HepG2 (cell line): ENCODE results near the gene B3GNT9. TPM values are rescaled to one million over a fixed set of nuclear protein-coding genes. Genes with fewer than 3 reads are reported as not detected.

Experiments
- MED1 ChIP-seq: sonication (generic); formaldehyde crosslinking; IDR thresholded peaks from 2 replicates; pipeline ENCODE4 v1.4.0; 2020; ENCODE audit warnings: missing genetic modification reagents
- MEF2D ChIP-seq: sonication (generic); formaldehyde crosslinking; IDR thresholded peaks from 2 replicates; pipeline ENCODE4 v1.5.1; 2020; ENCODE audit warnings: mild to moderate bottlenecking, missing genetic modification reagents
- MNT ChIP-seq: fragments of 450-650 bp; IDR thresholded peaks from 2 replicates; pipeline ENCODE4 v1.6.1; 2016
- ZBTB40 ChIP-seq, 2 experiments: fragments of 450-650 bp in 1 of 2; sonication (generic) in 1 of 2; formaldehyde crosslinking in 1 of 2; IDR thresholded peaks; 2 replicates each; pipeline versions ENCODE4 v1.6.1 to v1.8.0; 2016 to 2022; ENCODE audit warnings: antibody characterized with exemption in 1 of 2, mild to moderate bottlenecking in 1 of 2, missing genetic modification reagents in 1 of 2
- ZNF142 ChIP-seq: sonication (generic); formaldehyde crosslinking; IDR thresholded peaks from 2 replicates; pipeline ENCODE4 v1.4.0; 2020; ENCODE audit warnings: missing genetic modification reagents
- polyA plus RNA-seq, 8 experiments: library from polyadenylated mRNA; depleted of rRNA in 3 of 8; stranded (reverse) in 7 of 8; unstranded in 1 of 8; fragments of >200 nt; fragmentation: Illumina TruSeq in 4 of 8; extraction: Trizol in 4 of 8; gene quantifications; 2 replicates each; pipeline versions ENCODE4 v1.2.1 to v1.2.3, GENCODE V29; 2011 to 2016; ENCODE audit warnings: low read depth in 4 of 8, missing spikeins in 1 of 8, mixed read lengths in 1 of 8; ENCODE audit not compliant: insufficient read depth in 1 of 8
- total RNA-seq, 5 experiments: library from RNA; depleted of rRNA; stranded (reverse); fragments of >200 nt; fragmentation: Illumina TruSeq; extraction: Trizol; gene quantifications; 2 replicates each; pipeline ENCODE4 v1.2.3, GENCODE V29; 2016; ENCODE audit warnings: low read depth in 1 of 5

Gene B3GNT9
- total and polyA plus RNA-seq, 2 of the 13 experiments (the other 11 are each of a cell fraction or from before 2014, with no cell fraction given), result 1.5 to 3.1 TPM

- TF ChIP-seq ZBTB40 (IDR thresholded peaks at IDR 0.05) (no peak), ZBTB40 (CRISPR knock-in tag; IDR thresholded peaks at IDR 0.05) (0 out of 2 replicates have a peak, but pooled peaks have one; percentile 7), ZNF142 (CRISPR knock-in tag) (0 out of 2 replicates have a peak, but pooled peaks have one; percentile 18), MNT (no peak), MEF2D (CRISPR knock-in tag) (no peak), MED1 (0 out of 2 replicates have a peak, but pooled peaks have one; percentile 3)
These were observed 2.0 kb downstream of the B3GNT9 start (continued) for GRCh38 chr16:67148656-67149275.
